ENCODE measurements around the gene MTNR1B.
A peak's percentile ranks its signal among the peaks of the same experiment; 100 is the strongest.

MTNR1B gene

GRCh38 chr11:92969634-92970347 is at the start of gene MTNR1B:
TSS of gene MTNR1B (plus strand) at chr11:92969651. CDS start at chr11:92969726, 75 bp downstream.
- DNase-seq = peak in 1 of 2 experiments; percentile 60

- no peak for DNase-seq
Observed at GRCh38 chr11:92920331-92920730, 49.1 kb upstream of the MTNR1B start.

GRCh38 chr11:92922731-92923130 is 46.7 kb upstream of the MTNR1B start:
- DNase-seq = no peak

GRCh38 chr11:92929246-92929645 is 40.2 kb upstream of the MTNR1B start:
- no peak for DNase-seq

GRCh38 chr11:92929653-92930052 is 39.8 kb upstream of the MTNR1B start:
- DNase-seq = no peak

- DNase-seq = no peak
Observed at GRCh38 chr11:92931746-92932422, 37.6 kb upstream of the MTNR1B start.

- no peak for DNase-seq
Observed at GRCh38 chr11:92939305-92939704, 30.1 kb upstream of the MTNR1B start.

DNA sequence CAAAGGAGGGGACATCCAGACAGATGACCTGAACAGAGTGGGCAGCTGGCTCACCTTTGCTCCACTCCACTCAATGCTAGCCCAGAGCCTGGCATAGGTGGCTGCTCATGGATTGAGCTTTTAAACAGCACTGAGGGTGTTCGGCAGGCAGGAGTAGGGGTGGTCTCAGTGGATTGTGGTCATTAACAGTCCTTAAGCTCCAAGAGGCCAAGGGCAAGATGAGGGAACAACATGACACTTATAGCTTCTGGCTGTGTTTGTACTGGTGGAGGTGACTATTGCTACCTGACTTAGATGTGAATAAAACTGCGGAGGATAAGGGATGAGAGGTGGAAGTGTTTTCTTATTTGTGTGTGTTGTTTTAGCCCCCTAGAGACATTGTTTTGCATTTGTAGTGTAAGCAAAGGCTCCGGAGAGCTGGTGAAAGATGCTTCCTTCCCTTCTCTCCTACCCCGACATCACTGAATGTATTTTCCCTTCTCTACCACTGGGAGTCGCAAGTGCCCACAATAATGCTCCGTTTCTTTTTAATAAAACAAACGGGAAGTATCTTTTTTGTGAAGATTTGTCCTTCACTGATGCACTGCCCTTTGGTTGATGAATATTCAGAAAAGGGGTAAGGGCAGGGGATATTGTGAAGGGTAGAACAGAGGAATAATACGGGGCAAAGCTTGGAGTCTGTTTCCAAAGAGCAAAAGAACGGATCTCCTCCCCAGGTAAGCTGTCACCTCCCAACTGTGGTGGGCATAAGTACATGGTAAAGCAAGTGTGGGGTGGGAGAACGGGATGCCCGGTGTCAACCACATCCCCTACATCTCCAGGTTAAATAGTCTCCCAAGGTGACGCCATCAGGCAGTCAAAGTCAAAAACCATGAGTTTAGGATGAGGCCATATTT is 27.5 kb upstream of the MTNR1B start:
- DNase-seq = peak; percentile 26 to 74

DNA sequence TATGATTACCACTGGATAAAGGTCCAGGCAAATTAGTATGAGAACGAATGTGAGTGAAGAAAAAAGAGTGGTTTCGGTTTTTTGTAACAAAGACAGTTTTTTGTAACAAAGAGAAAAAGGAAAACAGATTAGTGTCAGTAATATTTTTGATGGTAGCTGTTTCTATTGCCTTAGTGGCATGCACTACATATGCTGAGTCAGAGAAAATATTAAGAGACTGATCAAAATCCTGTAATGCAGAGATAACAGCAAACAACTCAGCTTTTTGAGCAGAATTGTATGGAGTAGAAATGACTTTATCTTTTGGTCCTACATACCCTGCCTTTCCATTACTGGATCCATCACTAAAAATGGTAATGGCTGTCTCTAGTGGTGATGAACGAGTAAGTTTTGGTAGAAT is 22.7 kb upstream of the MTNR1B start:
- no peak for DNase-seq

DNA sequence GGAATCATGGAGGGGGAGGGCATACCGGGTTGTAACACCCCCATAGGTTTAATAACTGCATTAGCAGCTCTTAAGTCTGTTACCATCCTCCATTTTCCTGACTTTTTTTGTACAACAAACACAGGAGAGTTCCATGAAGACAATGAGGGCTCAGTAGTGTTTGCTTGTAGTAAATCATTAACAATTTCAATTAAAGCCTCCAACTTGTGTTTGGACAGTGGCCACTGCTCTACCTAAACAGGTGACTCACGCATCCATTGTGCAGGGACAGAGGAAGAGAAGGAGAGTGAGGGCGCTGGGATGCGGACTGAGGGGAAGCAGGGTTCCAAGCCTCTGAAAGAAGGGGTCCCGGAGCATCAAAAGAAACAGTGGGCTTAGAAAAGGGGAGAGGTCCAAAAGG is 21.3 kb upstream of the MTNR1B start:
- peak; percentile 21 to 60 for DNase-seq

GRCh38 chr11:92954003-92954402 is 15.4 kb upstream of the MTNR1B start:
- DNase-seq = no peak

- DNase-seq = no peak
Observed at GRCh38 chr11:92955860-92956259, 13.6 kb upstream of the MTNR1B start.

DNA sequence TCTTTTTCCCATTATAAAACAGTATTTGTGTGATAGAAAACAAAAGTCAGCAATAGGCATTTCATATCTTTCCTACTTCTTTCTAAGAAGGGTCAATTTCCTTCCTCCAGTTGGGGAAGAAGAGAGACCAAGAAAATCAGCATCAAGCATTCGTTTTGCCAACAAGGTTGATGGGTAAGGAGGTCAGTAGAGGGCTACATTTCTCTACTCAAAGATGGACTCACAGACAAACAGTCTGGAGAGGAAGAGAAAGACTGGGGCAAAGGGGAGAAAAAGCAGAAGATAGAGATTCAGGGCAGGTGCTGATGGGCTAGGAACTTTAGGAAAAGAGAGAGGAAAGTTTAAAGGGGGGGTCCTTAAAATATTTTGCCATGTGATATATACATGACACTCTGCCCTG is 8.6 kb upstream of the MTNR1B start:
- DNase-seq = no peak

GRCh38 chr11:92962446-92962845 is 7.0 kb upstream of the MTNR1B start:
- DNase-seq = peak; percentile 39 to 69

DNA sequence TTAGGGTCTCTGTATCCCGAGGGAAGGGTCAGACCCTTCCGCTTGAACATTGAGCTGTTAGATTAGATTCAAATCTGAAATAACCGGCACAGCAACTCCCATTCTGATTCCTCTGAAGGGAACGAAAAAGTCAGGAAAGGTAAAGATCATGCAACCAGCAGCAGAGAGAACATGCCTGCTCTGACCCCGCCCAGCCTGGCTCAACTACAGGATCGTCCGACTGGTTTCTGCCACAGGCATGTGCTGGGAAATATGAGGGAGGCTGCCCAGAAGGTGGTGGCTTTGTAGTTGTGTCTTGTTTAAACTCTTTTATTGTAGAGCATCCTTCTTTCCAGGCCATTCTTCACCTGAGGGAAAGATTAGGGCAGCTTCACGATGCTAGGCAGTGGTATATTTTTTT is 5.0 kb upstream of the MTNR1B start:
- DNase-seq = peak in 1 of 2 experiments; percentile 54

DNA sequence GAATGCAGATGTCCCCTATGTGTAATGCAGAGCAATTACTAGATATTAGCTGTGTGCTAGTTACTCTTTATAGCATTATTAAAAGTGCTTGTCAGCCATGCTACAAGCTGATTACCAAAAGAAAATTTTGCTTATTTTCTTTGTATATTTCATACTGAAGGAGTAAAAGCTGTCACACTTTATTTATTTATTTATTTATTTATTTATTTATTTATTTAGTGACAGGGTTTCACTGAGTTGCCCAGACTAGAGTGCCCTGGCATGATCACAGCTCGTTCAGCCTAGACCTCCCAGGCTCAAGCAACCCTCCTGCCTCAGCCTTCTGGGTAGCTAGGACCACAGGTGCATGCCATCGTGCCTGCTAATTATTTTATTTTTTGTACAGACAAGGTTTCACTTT is 4.3 kb upstream of the MTNR1B start:
- no peak for DNase-seq

DNA sequence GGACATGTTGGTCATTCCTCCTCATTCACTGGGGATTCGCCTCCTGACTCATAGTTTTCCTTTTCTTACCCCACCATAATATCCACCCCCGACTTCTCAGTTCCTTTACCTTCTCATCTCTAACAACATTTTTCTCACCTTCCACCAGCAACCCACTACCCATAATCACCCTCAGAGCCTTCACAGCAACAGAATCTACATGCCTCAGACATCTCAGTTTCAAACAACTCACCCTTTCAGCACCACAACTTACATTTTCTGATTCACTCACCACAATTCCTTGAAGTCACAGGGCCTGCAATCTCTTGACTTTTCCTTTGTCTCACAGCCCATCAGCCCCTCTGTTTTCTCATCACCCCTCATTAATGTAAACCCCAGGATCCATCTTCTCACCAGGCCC is 2.3 kb upstream of the MTNR1B start:
- no peak for DNase-seq

- DNase-seq = no peak
Observed at GRCh38 chr11:92967867-92968266, 1.6 kb upstream of the MTNR1B start.

DNA sequence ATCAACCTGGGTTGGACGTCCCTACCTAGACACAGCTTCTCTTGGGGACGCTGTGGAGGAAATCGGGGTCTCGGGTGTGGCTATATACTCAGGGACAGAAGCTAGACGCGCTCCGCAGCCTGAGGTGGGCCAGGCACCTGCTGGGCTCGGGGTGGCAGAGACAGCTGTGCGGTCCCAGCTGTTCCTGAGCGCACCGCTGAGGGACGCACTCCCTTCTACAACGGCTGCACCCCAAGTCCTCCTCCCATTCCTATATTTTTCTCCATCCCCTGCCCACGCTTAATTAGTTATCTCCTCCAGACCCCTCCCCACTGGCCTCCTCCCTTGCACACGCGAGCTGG is 188 bp upstream of the MTNR1B start:
- DNase-seq = peak in 1 of 2 experiments; percentile 58

GRCh38 chr11:92972248-92972647 is 2.8 kb downstream of the MTNR1B start:
- no peak for DNase-seq

GRCh38 chr11:92975285-92975684 is 5.8 kb downstream of the MTNR1B start:
- DNase-seq = no peak

- no peak for DNase-seq
Observed at GRCh38 chr11:92976681-92977080, 7.2 kb downstream of the MTNR1B start.

DNA sequence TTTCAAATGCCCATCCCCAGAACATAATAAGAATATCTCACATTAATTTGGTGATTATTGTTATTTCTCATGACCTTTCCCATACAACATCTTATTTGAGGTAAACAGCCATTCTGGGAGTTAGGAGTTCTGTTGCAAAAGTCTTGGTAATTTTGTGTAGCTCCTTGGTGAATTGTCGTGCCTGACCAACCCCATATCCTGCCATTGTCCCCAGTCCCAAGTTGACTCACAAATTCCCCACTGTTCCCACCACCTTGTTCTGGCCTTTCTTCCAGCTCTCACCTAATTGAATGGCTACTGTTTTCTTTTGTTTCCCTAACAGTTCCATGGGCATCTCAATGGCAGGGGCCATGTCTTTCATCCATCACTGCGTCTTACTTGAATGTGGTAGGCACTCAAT is 8.0 kb downstream of the MTNR1B start:
- no peak for DNase-seq
